Type B pancreatic cell (in vitro differentiated cells): Measurements from ENCODE around the gene IDH3A. TPM values are rescaled to one million over a fixed set of nuclear protein-coding genes. Genes with fewer than 3 reads are reported as not detected.
A peak's percentile ranks its signal among the peaks of the same experiment; 100 is the strongest.

Experiments
- DNase-seq: peaks from one replicate; pipeline ENCODE4 v3.0.0; 2021; ENCODE audit warnings: mixed read lengths; ENCODE audit not compliant: unreplicated experiment; ENCODE audit errors: extremely low spot score
- H3K27ac Mint-ChIP-seq: 2 replicates; pipeline ENCODE4 v1.8.0; 2021; ENCODE audit warnings: mild to moderate bottlenecking, mixed read lengths
- H3K27me3 Mint-ChIP-seq: 2 replicates; pipeline ENCODE4 v1.8.0; 2021; ENCODE audit warnings: mixed read lengths
- H3K36me3 Mint-ChIP-seq: 2 replicates; pipeline ENCODE4 v1.8.0; 2021; ENCODE audit warnings: mixed read lengths
- H3K4me1 Mint-ChIP-seq: one replicate; pipeline ENCODE4 v1.8.0; 2021; ENCODE audit warnings: mixed read lengths; ENCODE audit not compliant: unreplicated experiment
- H3K4me3 Mint-ChIP-seq: 2 replicates; pipeline ENCODE4 v1.8.0; 2021; ENCODE audit warnings: mild to moderate bottlenecking, mixed read lengths
- H3K9me3 Mint-ChIP-seq: 2 replicates; pipeline ENCODE4 v1.8.0; 2021; ENCODE audit warnings: mixed read lengths
- total RNA-seq: library from RNA; stranded (reverse); gene quantifications from 2 replicates; pipeline ENCODE4 v1.2.1, GENCODE V29; 2021; ENCODE audit warnings: low replicate concordance
- TF ChIP-seq, protein P1 (sequence below): fragments of 200-600 bp; sonication (generic); conservative IDR thresholded peaks from 2 replicates; pipeline ENCODE4 v1.5.0; 2021; ENCODE audit warnings: antibody characterized with exemption, mild to moderate bottlenecking

Gene IDH3A
- total RNA-seq, 1 donor from 2014 or later, result 66.5 TPM

DNA sequence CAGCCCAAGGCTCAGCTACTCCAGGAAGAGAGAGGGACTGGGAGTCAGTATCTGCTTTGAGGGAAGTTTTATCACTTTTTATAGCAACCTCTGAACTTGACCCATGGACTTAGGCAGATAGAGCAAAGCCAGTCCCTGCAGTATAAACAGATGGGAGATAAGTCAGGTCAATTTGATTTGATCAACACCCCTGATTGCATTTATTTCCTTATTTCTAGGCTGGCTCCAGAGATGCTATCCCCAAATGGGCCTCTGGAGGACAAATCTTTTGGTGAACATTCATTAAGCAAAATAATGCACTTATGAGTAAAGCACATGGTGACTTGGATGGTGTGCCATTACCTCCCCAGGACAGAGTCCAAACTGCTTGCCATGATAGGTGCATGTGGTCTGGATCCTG lies 8.9 kb upstream of the IDH3A start:
- TF ChIP-seq, protein P1, sequence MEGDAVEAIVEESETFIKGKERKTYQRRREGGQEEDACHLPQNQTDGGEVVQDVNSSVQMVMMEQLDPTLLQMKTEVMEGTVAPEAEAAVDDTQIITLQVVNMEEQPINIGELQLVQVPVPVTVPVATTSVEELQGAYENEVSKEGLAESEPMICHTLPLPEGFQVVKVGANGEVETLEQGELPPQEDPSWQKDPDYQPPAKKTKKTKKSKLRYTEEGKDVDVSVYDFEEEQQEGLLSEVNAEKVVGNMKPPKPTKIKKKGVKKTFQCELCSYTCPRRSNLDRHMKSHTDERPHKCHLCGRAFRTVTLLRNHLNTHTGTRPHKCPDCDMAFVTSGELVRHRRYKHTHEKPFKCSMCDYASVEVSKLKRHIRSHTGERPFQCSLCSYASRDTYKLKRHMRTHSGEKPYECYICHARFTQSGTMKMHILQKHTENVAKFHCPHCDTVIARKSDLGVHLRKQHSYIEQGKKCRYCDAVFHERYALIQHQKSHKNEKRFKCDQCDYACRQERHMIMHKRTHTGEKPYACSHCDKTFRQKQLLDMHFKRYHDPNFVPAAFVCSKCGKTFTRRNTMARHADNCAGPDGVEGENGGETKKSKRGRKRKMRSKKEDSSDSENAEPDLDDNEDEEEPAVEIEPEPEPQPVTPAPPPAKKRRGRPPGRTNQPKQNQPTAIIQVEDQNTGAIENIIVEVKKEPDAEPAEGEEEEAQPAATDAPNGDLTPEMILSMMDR, result no peak
- H3K4me1 Mint-ChIP-seq, result no peaks in the 10 kb centered on the region
- no peak overlapping the region for H3K4me3 Mint-ChIP-seq
- no peaks in the 10 kb centered on the region for H3K9me3 Mint-ChIP-seq
- H3K27ac Mint-ChIP-seq, result no peak overlapping the region
- no peak for DNase-seq
- no peaks in the 10 kb centered on the region for H3K27me3 Mint-ChIP-seq
- no peaks in the 10 kb centered on the region for H3K36me3 Mint-ChIP-seq

DNA sequence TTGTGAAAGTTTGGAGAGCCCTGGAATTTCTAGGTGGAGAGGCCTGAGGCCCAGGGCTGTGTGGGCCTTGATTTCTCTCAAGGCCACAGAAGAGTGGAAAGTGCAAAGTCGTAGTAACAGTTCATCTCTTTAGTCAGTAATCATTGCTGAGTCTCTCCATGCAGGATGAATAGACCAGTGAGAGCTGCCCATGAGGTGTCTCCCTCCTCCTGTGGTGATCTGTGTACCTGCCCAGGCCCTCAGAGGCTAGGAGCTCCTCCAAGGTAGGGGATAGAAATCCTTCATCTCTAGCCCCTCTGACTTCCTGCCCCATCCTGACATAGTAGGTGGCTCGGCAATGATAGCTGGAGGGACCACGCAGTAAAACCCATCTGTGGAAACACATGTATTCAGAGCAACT lies 6.8 kb upstream of the IDH3A start:
- Mint-ChIP-seq H3K4me1 (peaks cover under 1% of the 10 kb centered on the region), H3K9me3 (no peaks in the 10 kb centered on the region), H3K4me3 (no peak overlapping the region), H3K27ac (no peak overlapping the region), H3K27me3 (no peaks in the 10 kb centered on the region), H3K36me3 (no peaks in the 10 kb centered on the region)
- DNase-seq, result no peak
- TF ChIP-seq, protein P1, result no peak

DNA sequence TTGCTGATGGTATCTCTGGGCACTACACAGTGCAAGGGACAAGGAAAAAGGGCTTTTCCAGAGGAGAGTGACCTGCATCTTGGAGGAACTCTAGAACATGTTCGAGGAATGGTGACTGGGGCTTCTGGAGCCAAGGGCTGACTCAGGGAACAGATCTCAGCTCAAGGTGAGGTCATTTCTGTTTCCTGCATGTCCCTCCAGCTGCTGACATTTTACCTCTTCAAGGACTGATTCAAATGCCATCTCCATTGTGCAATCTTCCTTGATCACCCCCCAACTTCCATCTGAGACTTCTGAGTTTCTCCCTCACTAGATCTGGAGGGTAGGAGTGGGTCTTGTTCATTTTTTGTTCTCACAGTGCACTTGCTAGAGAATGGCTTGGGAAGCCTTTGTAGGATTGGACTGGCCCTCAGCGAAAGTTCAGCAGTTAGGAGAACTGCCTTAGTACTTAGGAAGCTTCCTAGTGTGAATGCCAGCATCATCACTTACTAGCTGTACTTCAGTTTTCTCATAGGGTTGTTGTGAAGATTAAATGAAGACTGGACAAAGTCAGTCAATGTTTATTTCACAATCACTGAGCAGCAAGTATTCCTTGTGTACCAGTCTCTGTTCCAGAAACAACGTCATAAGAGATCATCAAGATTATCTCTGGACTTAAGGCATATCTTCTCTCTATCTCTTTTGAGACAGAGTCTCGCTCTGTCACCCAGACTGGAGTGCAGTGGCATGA lies 2.6 kb upstream of the IDH3A start:
- H3K4me1 Mint-ChIP-seq, result peaks cover 23% of the 10 kb centered on the region
- H3K27me3 Mint-ChIP-seq, result no peaks in the 10 kb centered on the region
- H3K27ac Mint-ChIP-seq, result no peak overlapping the region
- H3K36me3 Mint-ChIP-seq, result peaks cover 3% of the 10 kb centered on the region
- TF ChIP-seq, protein P1, result no peak
- no peaks in the 10 kb centered on the region for H3K9me3 Mint-ChIP-seq
- DNase-seq, result no peak
- H3K4me3 Mint-ChIP-seq, result peak overlapping the region; percentile 76

DNA sequence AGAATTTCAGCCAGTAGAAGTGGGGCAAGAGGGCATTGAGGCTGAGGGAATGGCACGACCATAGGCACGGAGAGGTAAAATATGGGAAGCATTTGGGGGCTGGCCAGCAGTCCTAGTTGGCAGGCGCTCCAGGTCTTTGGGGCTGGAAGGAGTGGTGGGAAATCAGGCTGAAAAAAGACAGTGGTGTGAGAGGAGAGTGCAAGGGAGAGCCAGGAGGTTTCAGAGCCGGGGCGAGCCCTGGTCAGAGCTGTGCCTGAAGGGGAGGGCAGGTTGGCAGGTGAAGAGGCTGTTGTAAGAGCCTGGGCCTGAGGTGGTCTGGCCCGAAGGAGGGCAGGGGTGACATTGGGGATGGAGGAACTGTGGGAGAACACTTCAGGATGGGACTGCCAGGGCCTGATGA lies 1.6 kb upstream of the IDH3A start:
- H3K4me3 Mint-ChIP-seq, result peak overlapping the region; percentile 76
- peaks cover 3% of the 10 kb centered on the region for H3K36me3 Mint-ChIP-seq
- peaks cover 23% of the 10 kb centered on the region for H3K4me1 Mint-ChIP-seq
- peak overlapping the region; percentile 74 for H3K27ac Mint-ChIP-seq
- TF ChIP-seq, protein P1, result no peak
- no peaks in the 10 kb centered on the region for H3K27me3 Mint-ChIP-seq
- no peaks in the 10 kb centered on the region for H3K9me3 Mint-ChIP-seq
- no peak for DNase-seq

DNA sequence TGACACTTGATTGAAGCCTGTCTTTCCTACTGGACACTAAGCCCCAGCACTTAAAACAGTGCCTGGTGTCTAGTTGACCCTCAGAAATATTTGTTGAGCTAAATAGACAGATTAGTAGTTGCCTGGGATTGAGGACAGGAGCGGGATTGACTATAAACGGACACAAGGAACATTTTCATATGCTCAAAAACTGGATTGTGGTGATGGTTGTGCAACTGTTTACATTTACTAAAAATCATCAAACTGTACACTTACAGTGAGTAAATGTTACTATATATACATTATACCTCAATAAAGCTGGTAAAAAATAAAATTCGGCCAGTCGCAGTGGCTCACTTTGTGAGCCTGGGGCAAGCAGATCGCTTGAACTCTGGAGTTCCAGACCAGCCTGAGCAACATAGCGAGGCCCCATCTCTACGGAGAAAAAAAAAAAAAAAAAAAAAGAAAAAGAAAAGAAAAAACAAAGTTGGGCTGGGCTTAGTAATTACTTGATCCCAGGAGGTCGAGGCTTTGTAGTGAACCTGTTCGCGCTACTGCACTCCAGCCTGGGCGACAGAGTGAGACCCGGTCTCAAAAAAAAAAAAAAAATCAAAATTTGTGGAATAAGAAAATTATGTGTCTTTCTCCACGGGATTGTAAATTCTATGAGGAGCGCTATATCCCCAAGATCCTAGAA lies 632 bp upstream of the IDH3A start:
- H3K4me1 Mint-ChIP-seq, result peaks cover 23% of the 10 kb centered on the region
- no peak for DNase-seq
- TF ChIP-seq, protein P1, result no peak
- peaks cover 7% of the 10 kb centered on the region for H3K36me3 Mint-ChIP-seq
- no peaks in the 10 kb centered on the region for H3K27me3 Mint-ChIP-seq
- H3K27ac Mint-ChIP-seq, result peak overlapping the region; percentile 97
- H3K4me3 Mint-ChIP-seq, result peak overlapping the region; percentile 97
- no peaks in the 10 kb centered on the region for H3K9me3 Mint-ChIP-seq
